Activated CD8-positive, alpha-beta memory T cell treated with anti-CD3 and anti-CD28 coated beads, Interleukin-2, amount 50 U/mL, for 24 hours (primary cell): ENCODE measurements around the gene RALGAPA1.
"Not testable (repeated sequence)": the region's sequence is repeated elsewhere in the genome, so short reads cannot be mapped to it uniquely, and the experiment has no call there.

Experiments used
- DNase-seq: peaks from one replicate; pipeline ENCODE4 v3.0.0-alpha.2; 2020; ENCODE audit errors: extremely low read depth

RALGAPA1 gene

DNA sequence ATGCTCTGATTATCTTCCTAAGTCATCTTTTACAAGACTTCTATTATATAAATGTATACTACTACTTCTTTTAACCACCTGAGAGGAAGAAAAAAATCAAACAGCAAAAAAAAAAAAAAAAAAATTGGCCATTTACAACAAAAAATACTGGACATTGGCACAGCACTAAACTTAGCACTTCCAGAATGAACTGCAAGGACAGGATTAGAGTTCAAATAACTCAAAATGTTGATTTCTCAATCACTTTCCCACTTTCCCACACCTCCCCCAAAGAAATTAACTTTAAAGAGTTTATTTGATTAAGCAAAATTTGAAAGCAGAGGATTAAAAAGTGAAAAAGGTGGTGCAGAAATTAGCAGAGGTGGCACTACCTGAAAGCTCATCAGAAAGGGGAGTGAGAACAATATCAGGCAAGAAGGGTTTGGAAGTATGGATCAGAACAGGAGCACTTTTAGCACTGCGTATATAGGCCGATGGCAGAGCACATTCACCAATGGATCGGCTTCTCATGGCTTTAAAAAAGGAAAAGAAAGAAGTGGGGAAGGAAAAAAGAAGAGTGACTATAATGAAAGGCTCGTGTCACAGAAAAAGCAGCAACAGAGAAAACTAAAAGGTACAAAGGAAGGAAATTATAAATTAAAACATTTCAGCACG lies 109.2 kb downstream of the RALGAPA1 start:
- DNase-seq, result no peak

DNA sequence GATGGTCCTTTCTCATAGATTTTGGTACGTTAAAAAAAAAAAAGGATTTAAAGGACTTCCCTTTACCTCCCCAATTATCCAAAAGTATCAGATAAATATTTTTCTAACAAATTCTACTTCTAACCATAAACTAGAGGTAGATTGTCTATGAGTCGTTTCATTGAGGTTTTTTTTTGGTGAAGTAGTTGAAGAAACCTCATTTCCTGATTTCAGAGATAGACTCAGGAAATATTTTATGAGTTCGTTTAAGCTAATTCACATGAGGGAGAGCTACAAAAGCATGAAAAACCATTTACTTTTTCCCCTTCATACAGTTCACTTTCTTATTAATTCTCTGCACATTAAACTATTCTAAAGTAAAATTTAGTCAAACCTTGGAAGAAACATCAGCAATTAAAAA lies 112.5 kb downstream of the RALGAPA1 start:
- no peak for DNase-seq

DNA sequence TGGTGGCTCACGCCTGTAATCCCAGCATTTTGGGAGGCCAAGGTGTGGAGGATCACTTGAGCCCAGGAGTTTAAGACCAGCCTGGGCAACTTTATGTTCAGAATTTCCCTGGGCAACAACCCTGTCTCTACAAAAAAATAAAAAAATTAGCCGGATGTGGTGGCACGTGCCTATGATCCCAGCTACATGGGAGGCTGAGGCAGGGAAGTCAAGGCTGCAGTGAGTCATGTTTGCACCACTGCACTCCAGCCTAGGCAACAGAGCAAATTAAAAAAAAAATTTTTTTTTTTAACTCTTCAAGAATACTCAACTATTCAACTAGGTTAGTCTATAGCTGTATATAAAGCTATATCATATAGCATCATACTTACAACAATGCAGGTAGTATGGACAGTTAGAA lies 113.0 kb downstream of the RALGAPA1 start:
- no peak for DNase-seq

DNA sequence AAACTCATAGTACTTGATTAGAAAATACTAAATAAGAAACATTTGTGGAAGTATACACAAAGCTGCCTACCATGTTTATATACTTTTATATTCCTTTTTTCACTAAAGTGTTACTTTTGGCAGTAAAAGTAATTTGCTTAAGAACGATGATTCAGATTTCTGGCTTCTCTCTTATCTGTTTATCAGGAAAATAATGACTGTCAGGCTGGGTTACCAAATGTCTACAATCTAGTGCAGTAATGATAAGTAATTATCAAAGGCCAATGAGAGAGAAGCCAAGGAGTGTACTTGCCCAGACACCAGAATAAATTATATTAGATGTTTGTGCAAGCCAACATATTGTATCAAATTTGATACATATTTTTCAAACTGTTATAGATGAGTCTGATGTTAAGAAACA lies 113.4 kb downstream of the RALGAPA1 start:
- no peak for DNase-seq

DNA sequence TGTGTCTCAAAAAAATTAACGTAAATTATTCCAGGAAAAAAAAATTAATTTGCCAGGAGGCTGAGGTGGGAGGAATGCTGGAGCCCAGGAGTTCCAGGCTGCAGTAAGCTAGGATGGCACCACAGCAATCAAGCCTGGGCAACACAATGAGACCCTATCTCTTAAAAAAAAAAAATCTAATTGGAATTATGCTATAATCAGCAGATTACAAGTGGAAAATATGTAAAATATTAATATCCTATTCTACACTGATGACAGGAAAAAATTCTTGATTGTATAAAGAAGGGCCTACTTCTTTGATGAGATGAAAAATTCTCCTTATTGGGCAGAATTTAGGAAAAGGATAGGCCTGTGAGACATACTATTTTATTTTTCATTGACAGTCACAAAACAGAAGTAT lies 114.0 kb downstream of the RALGAPA1 start:
- no peak for DNase-seq

DNA sequence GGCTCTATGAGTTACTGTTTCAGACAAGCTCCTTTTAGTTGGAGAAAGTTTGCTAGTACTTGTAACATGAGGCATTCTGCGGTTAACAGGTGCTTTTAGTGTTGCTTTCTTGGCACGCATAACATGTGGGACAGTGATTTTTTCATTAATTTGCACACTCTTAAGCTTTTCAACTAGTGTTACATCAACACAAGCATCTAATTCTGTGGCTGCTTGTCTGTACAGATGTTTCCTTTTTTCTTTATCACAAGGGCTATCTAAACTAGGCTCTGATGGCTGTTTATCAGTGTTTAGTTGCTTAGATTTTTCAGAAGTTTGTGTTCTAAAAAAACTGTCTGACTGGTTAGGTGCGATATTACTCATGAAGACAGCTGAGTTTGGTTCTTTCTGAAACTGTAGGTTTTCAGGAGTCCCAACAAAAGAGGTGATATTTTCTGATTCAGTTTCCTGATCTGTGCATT lies 120.1 kb downstream of the RALGAPA1 start:
- DNase-seq, result no peak

DNA sequence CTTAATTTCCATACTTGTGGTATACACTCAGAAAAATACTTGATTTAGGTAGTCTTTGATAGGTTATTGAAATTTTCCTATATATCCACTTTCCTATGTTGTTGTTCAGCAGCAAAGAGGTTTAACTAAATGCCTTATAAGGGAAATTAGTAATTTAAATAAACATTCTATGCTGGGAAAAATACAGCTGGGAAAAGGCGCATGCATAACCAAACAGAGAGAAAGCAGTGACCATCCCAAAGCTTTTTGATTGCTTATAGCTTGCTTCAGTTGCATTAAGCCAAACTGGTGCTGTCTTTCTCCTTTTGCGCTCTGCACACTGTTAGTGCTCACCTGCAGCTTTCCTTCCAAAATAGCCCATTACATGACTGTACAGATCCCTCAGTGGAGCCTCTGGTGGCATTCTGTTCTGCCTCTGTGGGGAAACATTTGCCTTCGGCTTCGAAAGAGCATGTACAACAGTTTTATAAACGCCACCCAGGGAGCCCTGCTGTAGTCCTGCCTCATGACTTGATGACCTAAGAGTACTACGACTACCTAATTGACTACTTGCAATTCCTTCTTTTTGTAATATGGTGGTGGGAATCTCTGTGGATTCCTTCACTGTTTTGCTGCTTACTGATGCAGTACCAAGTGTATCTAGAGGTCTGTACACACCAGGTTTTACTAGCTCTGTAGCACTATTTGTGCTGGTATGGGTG lies 120.8 kb downstream of the RALGAPA1 start:
- no peak for DNase-seq

DNA sequence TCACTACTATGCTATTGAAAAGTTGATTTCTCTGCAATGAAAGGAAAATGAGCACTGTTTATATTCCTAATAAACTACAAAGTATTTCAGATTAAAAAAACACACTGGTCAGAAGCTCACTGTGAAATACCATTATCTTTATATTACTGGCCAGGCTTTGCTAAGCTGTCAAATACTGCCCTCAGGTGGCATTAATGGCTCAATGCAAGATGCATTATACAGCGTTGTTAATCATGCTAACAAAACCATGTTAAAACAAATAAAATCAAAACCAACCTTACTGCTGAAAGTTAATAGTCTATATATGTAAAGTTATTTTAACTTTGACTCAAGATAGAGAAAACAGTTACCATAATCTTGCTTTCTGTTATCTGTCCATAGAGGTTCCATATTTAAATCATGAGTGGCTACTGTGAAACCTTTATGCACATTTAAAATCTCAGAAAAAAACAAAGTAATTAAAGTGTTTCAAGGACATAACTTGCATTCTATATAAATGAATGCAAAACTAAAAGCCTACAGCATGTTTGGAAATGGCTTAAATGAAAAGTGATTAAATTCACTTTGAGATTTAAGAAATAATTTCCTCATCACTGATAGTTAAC lies 121.7 kb downstream of the RALGAPA1 start:
- DNase-seq, result no peak

DNA sequence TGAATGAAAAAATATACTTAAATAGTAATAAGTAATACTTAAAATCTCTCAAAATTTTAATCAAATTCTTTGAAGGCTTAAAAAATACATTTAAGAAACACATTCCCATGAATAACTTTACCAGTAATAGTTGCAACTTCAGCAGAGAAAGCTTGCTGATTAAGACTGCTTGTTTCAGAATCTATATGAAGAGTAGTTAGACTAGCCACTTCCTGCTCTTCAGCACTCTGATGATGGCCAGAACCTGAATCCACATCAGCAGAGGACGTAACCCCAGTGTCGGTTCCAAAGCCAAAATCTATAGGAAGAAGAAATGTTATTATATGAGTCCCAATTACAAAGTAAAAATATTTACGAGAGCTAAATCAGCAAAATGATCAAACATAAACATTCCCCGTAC lies 125.4 kb downstream of the RALGAPA1 start:
- not testable (repeated sequence) for DNase-seq

DNA sequence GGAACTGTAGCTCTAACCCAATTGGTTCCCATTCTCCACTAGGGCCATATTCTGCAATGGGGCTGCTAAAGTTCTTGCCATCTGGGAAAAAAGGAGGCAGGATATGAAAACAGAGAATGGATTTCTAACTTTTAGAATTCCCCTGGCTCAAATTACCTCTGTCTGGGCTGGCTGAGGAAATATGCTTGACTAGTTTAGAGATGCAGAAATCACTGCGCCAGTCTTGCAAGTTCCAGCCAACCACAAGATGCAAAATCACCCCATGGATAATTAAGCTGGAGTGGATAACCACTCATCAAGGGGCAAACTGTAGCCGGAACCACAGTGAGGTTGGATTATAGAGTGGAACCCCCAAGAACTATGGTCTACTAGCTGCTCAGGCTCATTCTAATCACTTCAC lies 126.3 kb downstream of the RALGAPA1 start:
- no peak for DNase-seq

DNA sequence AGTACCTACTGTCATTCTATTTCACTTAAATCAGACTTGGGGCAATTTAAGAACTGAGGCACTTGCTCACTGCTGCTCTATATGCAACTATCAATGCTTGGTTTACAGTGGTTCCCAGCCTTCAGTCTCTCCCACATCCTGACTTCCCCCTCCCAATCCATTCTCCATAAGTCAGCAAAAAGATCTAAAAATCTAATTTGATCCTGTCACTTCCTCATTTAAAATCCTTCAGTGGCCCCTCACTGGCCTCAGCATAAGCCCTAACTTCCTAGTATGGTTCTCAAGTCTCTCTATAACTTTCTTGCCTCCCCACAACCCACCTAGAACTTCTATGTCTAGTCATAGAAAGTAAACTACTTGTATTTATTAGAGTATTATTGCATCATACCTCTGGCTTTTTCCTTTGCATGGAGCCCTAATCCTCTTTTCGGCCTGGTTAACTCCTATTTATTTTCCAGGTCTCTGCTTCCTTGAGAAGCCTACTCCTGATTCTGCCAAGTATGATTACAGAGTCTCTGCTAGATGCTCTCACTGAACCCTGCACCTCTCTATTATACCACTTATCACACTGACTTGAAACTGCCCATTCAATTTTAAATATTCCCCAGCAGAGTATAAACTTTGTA lies 130.6 kb downstream of the RALGAPA1 start:
- no peak for DNase-seq

DNA sequence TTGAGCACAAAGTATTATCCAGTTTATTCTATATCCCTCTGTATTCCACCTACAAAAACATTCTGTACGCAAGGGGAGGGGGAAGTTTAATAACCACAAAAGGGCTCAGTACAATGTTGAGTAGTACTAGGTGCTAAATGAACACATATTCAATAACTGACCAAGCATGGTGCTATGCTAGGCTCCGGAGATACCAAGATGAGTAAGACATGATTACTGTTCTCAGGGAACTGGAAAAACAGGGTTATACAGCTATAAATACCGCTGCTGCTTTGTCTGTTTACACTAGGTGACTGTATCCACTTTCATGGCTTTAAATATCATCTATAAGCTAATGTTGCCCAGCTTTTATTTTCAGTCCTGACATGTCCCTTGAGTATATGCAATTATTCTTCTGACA lies 139.3 kb downstream of the RALGAPA1 start:
- DNase-seq, result no peak

DNA sequence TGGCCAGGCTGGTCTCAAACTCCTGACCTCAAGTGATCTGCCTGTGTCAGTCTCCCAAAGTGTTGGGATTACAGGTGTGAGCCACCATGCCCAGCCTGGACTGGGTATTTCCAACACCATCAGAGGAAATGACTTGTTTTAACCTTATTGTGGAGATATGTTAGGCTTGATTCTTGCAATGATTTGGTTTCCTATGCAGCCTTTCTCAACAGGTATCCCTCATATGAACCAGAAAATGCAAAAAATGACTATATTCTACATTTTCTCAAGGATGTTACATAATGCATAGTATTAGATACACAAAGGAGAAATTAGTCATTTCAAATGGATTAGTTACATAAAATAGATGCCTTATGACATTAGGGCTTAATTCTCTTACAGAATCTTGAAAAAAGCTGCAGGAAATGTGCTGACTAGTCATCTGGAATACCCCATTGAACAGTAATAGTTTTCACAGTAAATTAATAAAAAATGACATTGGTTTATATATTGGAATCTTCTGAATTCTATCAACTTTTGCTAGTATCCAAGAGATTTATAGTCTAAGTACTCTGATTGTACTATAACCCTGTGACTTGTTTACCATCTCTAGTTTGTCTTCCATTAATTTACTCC lies 142.6 kb downstream of the RALGAPA1 start:
- DNase-seq, result no peak

DNA sequence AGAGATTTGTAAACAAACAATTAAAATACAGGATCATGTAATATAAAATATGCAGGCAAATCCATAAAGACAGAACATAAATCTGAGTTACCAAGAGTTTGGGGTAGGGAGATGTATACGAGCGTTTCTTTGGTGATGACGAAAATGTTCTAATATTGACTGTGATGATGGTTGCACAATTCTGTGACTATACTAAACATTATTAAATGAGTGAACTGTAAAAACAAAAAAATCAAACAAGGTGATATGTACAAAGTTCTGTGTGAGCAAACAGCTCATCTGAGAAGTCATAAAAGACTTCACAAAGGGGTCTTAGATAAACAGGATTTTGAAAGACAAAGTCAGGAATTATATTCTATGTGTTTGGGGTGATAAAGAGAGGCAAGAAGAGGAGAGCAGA lies 147.2 kb downstream of the RALGAPA1 start:
- no peak for DNase-seq

DNA sequence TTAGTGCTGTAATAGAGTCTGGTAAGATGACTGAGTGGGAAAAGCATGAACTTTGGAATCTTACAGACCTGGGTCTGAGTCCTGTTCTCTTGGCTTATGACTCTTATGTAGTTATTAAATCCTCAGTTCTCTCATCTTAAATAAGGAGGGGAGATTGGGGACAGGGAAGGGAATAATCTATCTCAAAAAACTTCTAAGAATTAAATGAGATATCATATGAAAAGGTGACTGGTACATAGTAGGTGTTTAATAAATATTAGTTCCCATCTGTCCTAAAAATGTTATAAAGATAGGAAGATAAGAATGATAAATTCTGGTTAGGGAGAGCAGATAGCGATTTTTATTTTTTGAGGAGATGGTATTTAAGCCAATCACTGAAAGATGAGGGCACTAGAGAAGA lies 156.1 kb downstream of the RALGAPA1 start:
- no peak for DNase-seq

DNA sequence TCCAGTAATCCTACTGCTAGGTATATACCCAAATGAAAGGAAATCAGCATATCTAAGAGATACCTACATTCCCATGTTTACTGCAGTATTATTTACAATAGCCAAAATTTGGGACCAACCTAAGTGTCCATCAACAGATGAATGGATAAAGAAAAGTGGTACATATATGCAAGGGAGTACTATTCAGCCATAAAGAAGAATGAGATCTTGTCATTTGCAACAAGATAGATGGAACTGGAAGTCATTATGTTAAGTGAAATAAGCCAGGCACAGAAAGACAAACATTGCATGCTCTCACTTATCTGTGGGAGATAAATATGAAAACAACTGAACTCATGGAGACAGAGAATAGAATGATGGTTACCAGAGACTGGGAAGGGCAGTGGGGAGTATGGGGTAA lies 165.6 kb downstream of the RALGAPA1 start:
- no peak for DNase-seq

DNA sequence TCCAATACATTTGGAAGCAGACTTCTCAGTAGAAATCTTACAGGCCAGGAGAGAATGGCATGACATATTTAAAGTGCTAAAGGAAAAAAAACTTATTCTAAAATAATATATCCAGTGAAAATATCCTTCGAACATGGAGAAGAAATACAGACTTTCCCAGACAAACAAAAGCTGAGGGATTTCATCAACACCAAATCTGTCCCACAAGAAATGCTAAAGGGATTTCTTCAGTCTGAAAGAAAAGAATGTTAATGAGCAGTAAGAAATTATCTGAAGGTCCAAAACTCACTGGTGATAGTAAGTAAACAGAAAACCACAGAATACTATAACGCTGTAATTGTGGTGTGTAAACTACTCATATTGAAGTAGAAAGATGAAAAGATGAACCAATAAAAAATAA lies 171.2 kb downstream of the RALGAPA1 start:
- no peak for DNase-seq

DNA sequence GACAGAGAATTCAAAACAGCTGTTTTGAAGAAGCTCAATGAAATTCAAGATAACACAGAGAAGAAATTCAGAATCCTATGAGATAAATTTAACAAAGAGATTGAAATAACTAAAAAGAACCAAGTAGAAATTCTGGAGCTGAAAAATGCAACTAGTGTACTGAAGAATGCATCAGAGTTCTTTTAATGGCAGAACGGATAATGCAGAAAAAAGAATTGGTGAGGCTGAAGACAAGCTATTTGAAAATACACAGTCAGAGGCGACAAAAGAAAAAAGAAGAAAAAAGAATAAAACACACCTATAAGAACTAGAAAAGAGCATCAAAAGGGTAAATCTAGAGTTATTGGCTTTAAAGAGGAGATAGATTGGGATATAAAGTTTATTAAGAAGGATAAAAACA lies 171.8 kb downstream of the RALGAPA1 start:
- no peak for DNase-seq

DNA sequence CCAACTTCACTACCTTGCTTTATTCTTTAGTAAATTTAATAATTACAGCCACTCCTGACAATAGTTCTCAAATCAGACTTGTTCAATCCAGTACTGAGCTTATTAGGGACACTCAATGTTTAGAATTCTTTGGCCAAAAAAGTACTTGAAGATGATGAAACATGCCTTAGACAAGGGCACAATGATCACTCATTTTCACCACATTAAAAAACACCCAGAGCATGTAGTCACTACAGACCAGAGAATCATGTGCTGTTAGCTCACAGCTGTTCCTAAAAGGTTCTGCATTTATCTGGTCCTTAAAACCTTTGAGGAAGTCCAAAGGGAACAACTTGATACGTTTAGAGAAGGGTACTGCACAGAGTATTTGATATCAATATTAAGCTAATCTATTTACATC lies 176.4 kb downstream of the RALGAPA1 start:
- no peak for DNase-seq

DNA sequence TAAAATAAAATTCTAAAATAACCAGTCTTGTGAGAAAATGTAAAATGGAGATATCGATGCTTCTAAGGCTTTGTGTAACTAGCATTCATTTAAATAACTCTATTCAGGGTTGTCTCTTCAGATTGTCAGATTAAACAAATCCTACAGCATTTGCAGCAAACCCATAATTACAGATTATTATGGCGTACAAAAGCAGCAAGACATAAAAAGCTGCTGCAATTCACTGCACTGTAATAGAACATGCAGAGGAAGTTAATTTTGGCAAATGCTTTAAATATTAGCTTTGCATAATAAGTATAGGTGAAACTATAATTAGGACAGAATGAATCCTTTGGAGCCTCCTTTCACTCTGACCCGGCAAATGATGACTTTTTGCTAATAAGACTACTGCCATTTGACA lies 176.8 kb downstream of the RALGAPA1 start:
- DNase-seq, result no peak

DNA sequence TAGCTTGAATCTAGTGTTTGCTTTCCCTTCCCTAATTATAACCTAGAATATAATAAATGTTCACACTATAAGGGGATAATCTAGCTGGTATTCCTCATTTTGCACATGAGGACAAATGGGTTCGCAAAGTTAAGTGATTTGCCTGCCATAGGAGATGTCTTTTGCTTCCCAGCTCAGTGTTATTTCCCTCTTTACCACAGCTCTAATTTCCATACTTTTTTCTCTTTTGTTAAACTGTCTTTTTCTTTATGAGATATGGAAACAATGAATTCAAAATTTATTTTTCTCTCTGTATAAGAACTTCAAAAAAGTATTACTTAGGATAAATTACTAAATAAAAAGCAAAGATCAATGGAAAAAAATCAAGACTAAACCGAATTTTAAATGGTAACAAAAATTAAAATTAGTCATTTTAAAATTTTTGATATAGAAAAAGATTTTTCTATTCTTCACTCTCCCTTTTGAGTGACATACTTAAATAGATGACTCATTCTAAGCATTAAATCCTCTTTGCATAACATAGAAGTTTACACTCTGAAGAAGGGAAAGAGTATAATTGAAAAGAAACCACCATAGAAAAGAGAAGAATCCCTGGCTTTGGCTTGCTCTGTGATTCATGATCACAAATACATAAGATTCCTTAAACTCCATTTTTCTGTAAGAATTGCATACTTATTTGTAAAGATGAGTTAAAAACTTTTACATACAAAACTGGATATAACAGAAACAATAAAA lies 177.9 kb downstream of the RALGAPA1 start:
- no peak for DNase-seq

DNA sequence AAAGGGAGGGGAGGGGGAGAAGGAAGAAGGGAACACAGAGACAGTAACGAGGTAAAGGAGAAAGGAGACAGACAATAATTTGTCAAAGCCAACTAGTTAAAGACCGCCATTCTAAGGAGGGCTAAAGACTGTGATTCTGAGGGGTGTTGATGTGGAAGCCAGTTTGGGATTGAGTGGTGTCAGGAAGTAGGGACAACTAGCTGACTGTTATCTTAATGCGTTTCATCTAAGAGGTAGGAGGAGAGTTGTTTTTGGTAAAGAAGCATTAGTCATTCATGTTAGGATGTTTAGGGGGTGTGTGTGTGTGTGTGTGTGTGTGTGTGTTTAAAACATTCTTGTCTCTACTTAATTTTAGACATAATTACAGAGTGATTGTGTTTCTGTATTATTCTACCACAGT lies 180.1 kb downstream of the RALGAPA1 start:
- no peak for DNase-seq
